Neural cell (in vitro differentiated cells): ENCODE measurements around the gene PLD4.

ENCODE experiments used
- CTCF ChIP-seq: fragments of 450-650 bp; IDR thresholded peaks from 2 replicates; pipeline ENCODE4 v1.5.1; 2014; ENCODE audit warnings: antibody characterized with exemption, mild to moderate bottlenecking, moderate library complexity; ENCODE audit not compliant: poor library complexity, severe bottlenecking
- EZH2 ChIP-seq: fragments of 200-600, 300-800 bp; shearing (Covaris generic), sonication (generic); IDR thresholded peaks from 2 replicates; pipeline ENCODE4 v1.6.1; 2014; ENCODE audit warnings: antibody characterized with exemption, low read length, borderline replicate concordance, mild to moderate bottlenecking; ENCODE audit not compliant: insufficient read depth, poor library complexity, severe bottlenecking
- MXI1 ChIP-seq: fragments of 450-650 bp; conservative IDR thresholded peaks from 2 replicates; pipeline ENCODE4 v1.6.1; 2014; ENCODE audit warnings: antibody characterized with exemption, mild to moderate bottlenecking; ENCODE audit not compliant: poor library complexity, severe bottlenecking
- POLR2AphosphoS5 ChIP-seq: IDR thresholded peaks from 2 replicates; pipeline ENCODE4 v1.6.1; 2012
- TAF1 ChIP-seq: IDR thresholded peaks from 2 replicates; pipeline ENCODE4 v1.6.1; 2012; ENCODE audit warnings: low read depth

GRCh38 chr14:104882325-104882973, 42.2 kb upstream of the PLD4 start:
- TF ChIP-seq MXI1: no peak
- no peak for TF ChIP-seq EZH2
- TF ChIP-seq CTCF: no peak
- TF ChIP-seq TAF1: no peak
- TF ChIP-seq POLR2AphosphoS5: no peak
